Transverse colon (tissue), 4 donors: ENCODE data around the gene PITRM1. TPM values are rescaled to one million over a fixed set of nuclear protein-coding genes. Genes with fewer than 3 reads are reported as not detected.

Experiments
- DNase-seq: peaks from one replicate; pipeline ENCODE4 v3.0.0-alpha.2; 2019
- H3K27ac ChIP-seq, 4 donors: fragments of 200-600 bp; sonication (generic); 2 replicates each; pipeline ENCODE4 v1.5.1; 2016 to 2018; ENCODE audit warnings: inconsistent platforms in 4 of 4
- H3K27me3 ChIP-seq: fragments of 200-600 bp; sonication (generic); 2 replicates; pipeline ENCODE4 v1.5.1; 2017; ENCODE audit warnings: inconsistent platforms
- H3K36me3 ChIP-seq, 4 donors: fragments of 200-600 bp; sonication (generic); 2 replicates each; pipeline ENCODE4 v1.5.1; 2017 to 2019; ENCODE audit warnings: inconsistent platforms in 4 of 4
- H3K4me1 ChIP-seq, 4 donors: fragments of 200-600 bp; sonication (generic); 2 replicates each; pipeline ENCODE4 v1.5.1; 2017 to 2020; ENCODE audit warnings: inconsistent platforms in 4 of 4
- H3K4me3 ChIP-seq, 4 donors: fragments of 200-600 bp; sonication (generic); 1 replicate in 1 of 4; 2 replicates in 3 of 4; pipeline versions ENCODE4 v1.5.1 to v1.6.1; 2017 to 2019; ENCODE audit warnings: inconsistent platforms in 4 of 4
- H3K9me3 ChIP-seq, 2 donors: fragments of 200-600 bp; sonication (generic); 2 replicates each; pipeline ENCODE4 v1.5.1; 2017 to 2019; ENCODE audit warnings: inconsistent platforms in 2 of 2
- CTCF ChIP-seq, 5 experiments: fragments of 200-600 bp in 3 of 5; fragments of 450-650 bp in 2 of 5; sonication (generic) in 3 of 5; IDR thresholded peaks; 1 replicate in 2 of 5; 2 replicates in 3 of 5; pipeline ENCODE4 v1.5.1; 2016 to 2017; ENCODE audit warnings: antibody characterized with exemption in 5 of 5, inconsistent platforms in 3 of 5, mild to moderate bottlenecking in 2 of 5, moderate library complexity in 1 of 5
- EP300 ChIP-seq: sonication (generic); formaldehyde crosslinking; IDR thresholded peaks from one replicate; pipeline ENCODE4 v1.6.1; 2017; ENCODE audit warnings: antibody characterized with exemption, low read depth
- POLR2A ChIP-seq: fragments of 450-650 bp; IDR thresholded peaks from one replicate; pipeline ENCODE4 v1.6.1; 2016; ENCODE audit warnings: antibody characterized with exemption, mild to moderate bottlenecking, moderate library complexity
- POLR2AphosphoS5 ChIP-seq, 3 donors: sonication (generic); formaldehyde crosslinking; IDR thresholded peaks; one replicate each; pipeline ENCODE4 v1.6.1; 2016; ENCODE audit warnings: antibody characterized with exemption in 3 of 3
- WGBS, 2 donors: methylation state at CpG; one replicate each; pipeline ENCODE4 v1.1.5; 2018; ENCODE audit warnings: low coverage in 1 of 2; 5-methylcytosine and 5-hydroxymethylcytosine counted together
- in situ Hi-C, 4 donors: fragments of 200-750 bp; cut with MboI; loops; one replicate each; pipeline versions ENCODE4 v1.15.0 to v1.15.1; 2017; ENCODE audit warnings: low sequenced_read_pairs in 3 of 4, low pct_ligation_motif_present in 1 of 4, low pct_unique_long_range_greater_than_20kb in 1 of 4
- intact Hi-C: fragments of 100-400 bp; cut with DNase I; formaldehyde crosslinking; loops from one replicate; pipeline ENCODE4 v1.15.1; 2023; ENCODE audit warnings: low total_unique reads
- total RNA-seq, 4 donors: library from RNA; depleted of rRNA; stranded (reverse); fragments of >200 nt; gene quantifications; one replicate each; pipeline ENCODE4 v1.1.0, GENCODE V29; 2016

PITRM1 gene
- total RNA-seq, 4 donors from 2014 or later = 50.9 to 108 (median 67.6) TPM

- Histone ChIP-seq H3K27ac (peak overlapping the region in 2 of 4 donors; percentile 61 to 70), H3K4me3 (no peak overlapping the region), H3K4me1 (no peaks in the 10 kb centered on the region), H3K36me3 (no peaks in the 10 kb centered on the region), H3K27me3 (no peaks in the 10 kb centered on the region), H3K9me3 (no peaks in the 10 kb centered on the region)
- DNase-seq = peak; percentile 26
- intact Hi-C loops = no loop called here
- WGBS, 2 donors = 57% methylated on average over 10 of the region's 10 CpGs; no CpG with 5 or more reads in 1 of the 2 donors
- in situ Hi-C loops = loop anchor here in 2 of 4 donors (25.0 kb wide), 2 partner anchors 1299 to 1549 kb away; no protein-coding TSS in a partner anchor
- TF ChIP-seq CTCF (IDR thresholded peaks at IDR 0.05) (no peak), EP300 (no peak), POLR2AphosphoS5 (IDR thresholded peaks at IDR 0.05) (no peak), POLR2A (no peak)
Measured at GRCh38 chr10:3213208-3213607, 40.6 kb upstream of the PITRM1 start.

DNA sequence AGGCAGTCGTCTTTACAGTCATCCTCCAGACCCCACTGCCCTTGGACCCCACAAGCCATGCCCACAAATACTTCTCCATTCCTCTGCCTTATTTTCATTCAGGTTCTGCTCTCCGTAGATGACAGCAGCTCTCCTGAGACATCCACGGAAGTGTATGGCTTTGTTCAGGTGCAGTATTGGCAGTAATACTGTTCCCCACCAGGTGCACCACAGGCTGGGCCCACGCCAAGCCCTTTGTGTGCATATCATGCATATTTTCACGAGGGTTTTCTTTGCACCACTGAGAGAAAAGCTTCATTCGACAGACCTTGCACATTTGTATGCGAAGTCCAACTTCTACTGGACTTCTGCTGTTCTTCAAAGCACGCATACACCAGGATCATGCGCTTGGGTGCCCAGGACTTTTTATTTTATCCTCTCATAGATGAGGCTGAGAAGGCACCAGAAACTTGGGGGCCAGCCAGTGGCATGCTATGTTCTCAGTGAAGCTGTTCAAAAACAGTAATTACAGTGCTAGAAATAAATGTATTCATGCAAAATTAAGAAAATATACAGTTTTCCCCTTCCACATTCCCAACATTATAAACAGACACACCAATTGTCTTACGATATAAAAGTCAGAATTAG is 37.8 kb upstream of the PITRM1 start:
- Histone ChIP-seq H3K36me3 (no peaks in the 10 kb centered on the region), H3K4me1 (no peaks in the 10 kb centered on the region), H3K27ac (no peak overlapping the region), H3K9me3 (no peaks in the 10 kb centered on the region), H3K4me3 (no peak overlapping the region), H3K27me3 (no peaks in the 10 kb centered on the region)
- WGBS, 2 donors = 51 to 57% methylated on average over 5 to 10 of the region's 10 CpGs
- TF ChIP-seq POLR2A (no peak), EP300 (no peak), POLR2AphosphoS5 (IDR thresholded peaks at IDR 0.05) (no peak), CTCF (IDR thresholded peaks at IDR 0.05) (no peak)
- no peak for DNase-seq
- in situ Hi-C loops (loop anchor here in 2 of 4 donors (25.0 kb wide), 2 partner anchors 1302 to 1552 kb away; no protein-coding TSS in a partner anchor), intact Hi-C loops (no loop called here)

GRCh38 chr10:3208481-3209406 is 36.2 kb upstream of the PITRM1 start:
- intact Hi-C loops = no loop called here
- DNase-seq = no peak
- no peaks in the 10 kb centered on the region for H3K9me3 ChIP-seq
- H3K27me3 ChIP-seq = no peaks in the 10 kb centered on the region
- H3K27ac ChIP-seq = no peak overlapping the region
- 40 to 77% methylated on average over 1 to 30 of the region's 31 CpGs for WGBS, 2 donors
- H3K36me3 ChIP-seq = no peaks in the 10 kb centered on the region
- no peak overlapping the region for H3K4me3 ChIP-seq
- in situ Hi-C loops = loop anchor here in 2 of 4 donors (25.0 kb wide), 2 partner anchors 1304 to 1554 kb away; no protein-coding TSS in a partner anchor
- no peaks in the 10 kb centered on the region for H3K4me1 ChIP-seq
- TF ChIP-seq EP300 (no peak), POLR2A (no peak), POLR2AphosphoS5 (IDR thresholded peaks at IDR 0.05) (no peak)

DNA sequence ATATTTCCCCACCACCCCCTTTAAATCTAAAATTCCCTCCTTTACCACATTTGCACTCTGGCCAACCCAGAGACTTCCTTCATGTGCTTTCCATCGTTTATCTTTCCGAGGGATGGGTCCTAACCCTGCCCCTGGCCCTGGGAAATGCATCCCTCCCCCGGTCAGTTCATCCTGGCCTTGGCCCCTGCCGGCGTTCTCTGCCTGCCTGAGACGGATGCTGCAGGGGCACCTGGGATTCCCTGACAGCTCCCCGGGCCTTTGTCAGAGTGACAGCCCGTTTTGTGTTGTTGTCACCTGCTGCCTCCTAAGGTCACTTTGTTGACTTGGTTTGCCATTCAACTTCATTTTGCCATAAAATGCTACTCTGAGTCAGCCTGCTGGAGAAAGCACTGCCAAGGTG is 34.8 kb upstream of the PITRM1 start:
- WGBS, 2 donors = 73 to 86% methylated on average over 8 of the region's 8 CpGs
- DNase-seq = no peak
- intact Hi-C loops = no loop called here
- Histone ChIP-seq H3K27ac (no peak overlapping the region), H3K9me3 (no peaks in the 10 kb centered on the region), H3K4me1 (no peaks in the 10 kb centered on the region), H3K4me3 (no peak overlapping the region), H3K27me3 (no peaks in the 10 kb centered on the region), H3K36me3 (no peaks in the 10 kb centered on the region)
- TF ChIP-seq EP300 (no peak), POLR2A (no peak), CTCF (IDR thresholded peaks at IDR 0.05) (no peak), POLR2AphosphoS5 (IDR thresholded peaks at IDR 0.05) (no peak)
- in situ Hi-C loops = loop anchor here in 2 of 4 donors (25.0 kb wide), 2 partner anchors 1305 to 1555 kb away; no protein-coding TSS in a partner anchor
